ENCODE measurements around the gene LRRC56. TPM values are rescaled to one million over a fixed set of nuclear protein-coding genes. Genes with fewer than 3 reads are reported as not detected.

The LRRC56 gene, protein sequence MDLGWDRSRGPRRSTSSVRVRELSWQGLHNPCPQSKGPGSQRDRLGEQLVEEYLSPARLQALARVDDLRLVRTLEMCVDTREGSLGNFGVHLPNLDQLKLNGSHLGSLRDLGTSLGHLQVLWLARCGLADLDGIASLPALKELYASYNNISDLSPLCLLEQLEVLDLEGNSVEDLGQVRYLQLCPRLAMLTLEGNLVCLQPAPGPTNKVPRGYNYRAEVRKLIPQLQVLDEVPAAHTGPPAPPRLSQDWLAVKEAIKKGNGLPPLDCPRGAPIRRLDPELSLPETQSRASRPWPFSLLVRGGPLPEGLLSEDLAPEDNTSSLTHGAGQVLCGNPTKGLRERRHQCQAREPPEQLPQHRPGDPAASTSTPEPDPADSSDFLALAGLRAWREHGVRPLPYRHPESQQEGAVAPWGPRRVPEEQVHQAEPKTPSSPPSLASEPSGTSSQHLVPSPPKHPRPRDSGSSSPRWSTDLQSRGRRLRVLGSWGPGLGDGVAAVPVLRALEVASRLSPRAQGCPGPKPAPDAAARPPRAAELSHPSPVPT
- total RNA-seq = 1 to 10 TPM; 4.4 to 4.6 TPM
- polyA plus RNA-seq = 1 to 10 TPM in 1 of 2 donors, under 1 TPM in 1; 0.24 to 1.5 TPM

DNA sequence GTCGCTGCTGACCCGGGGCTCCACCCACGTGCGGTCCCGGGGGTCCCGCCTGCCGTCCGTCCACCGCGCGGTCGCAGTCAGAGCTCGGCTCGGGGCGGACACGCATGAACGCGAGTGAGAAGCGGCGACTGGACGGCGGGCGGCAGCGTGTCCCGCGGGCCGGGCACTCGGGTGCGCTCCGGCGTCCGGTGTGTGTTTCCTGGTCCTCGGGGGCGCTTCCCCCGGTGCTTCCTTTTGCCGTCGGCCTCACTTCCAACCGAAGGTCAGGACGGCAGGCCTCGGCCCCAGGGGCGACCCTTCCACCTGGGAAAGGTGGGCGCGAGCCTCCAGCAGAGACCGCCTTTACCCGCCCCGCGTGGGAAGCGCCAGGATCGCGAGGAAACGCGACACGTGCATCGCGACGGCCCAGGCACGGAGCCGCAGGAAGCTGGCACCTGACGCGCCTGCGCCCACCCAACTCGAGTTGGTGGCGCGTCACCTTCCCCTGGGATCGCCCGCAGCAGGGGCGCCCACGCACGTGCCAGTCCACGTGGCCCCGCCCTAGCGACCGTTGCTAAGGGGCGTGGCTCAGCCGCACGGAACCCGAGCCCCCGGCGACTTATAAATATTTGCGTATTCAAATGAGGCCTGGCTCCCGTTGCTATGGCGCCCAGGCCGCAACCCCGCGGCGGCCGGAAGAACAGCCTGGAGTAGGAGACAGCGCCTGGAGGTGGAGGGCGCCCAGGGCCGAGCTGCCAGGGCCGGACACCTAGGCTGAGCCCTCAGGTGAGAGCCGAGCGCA, at the start of gene LRRC56:
Gene LRRC56, plus strand, starts transcription at position 687 of the 781 bp plus-strand sequence. CDS start 3,158 bp downstream, outside the sequence.
- H3K27ac Mint-ChIP-seq = peak within 1 kb of the TSS; percentile 92 to 98 (median 97)
- Histone ChIP-seq H3K9me3 (ENCODE audit: control insufficient read depth in 1 of 2, low read length in 2 of 2) (no peaks in the 10 kb centered on the region), H3K4me3 (ENCODE audit: low read length in 2 of 2) (peak within 1 kb of the TSS; percentile 11 to 69), H3K27ac (ENCODE audit: low read depth, low read length) (peak within 1 kb of the TSS; percentile 65), H3K36me3 (ENCODE audit: insufficient read depth, low read length) (peaks cover 14% of the 10 kb centered on the region), H3K4me1 (ENCODE audit: insufficient read depth, low read length) (peaks cover 40% of the 10 kb centered on the region), H3K27me3 (ENCODE audit: insufficient read depth, low read length) (no peaks in the 10 kb centered on the region)
- H3K36me3 Mint-ChIP-seq = peaks cover 0 to 5% of the 10 kb centered on the region in 2 donors
- ChIA-PET CTCF (ENCODE audit: partially characterized antibody) (interaction anchor here (1.3 to 1.8 kb wide), 2 partner anchors 18 kb away, joined by 4 to 11 read pairs; no protein-coding TSS in a partner anchor), POLR2A (ENCODE audit: partially characterized antibody) (interaction anchor here (1.3 to 5.3 kb wide), 19 partner anchors 18 to 220 kb away, joined by 3 to 47 read pairs (median 7); partner anchors contain the start of genes DEAF1, IRF7, LMNTD2 and PHRF1)
- peaks cover 4 to 34% (median 16%) of the 10 kb centered on the region in 4 donors for H3K4me1 Mint-ChIP-seq
- intact Hi-C loops (cut with micrococcal nuclease) = loop anchor here (1.0 to 2.0 kb wide), 4 partner anchors 18 to 158 kb away; partner anchors contain the start of genes DEAF1, LMNTD2, RASSF7 and TMEM80
- peak within 1 kb of the TSS; percentile 90 to 98 (median 96) for H3K4me3 Mint-ChIP-seq
- no peaks in the 10 kb centered on the region for H3K9me3 Mint-ChIP-seq
- H3K27me3 Mint-ChIP-seq = no peaks in the 10 kb centered on the region
- peak; percentile 89 to 92 (median 90) for DNase-seq

DNA sequence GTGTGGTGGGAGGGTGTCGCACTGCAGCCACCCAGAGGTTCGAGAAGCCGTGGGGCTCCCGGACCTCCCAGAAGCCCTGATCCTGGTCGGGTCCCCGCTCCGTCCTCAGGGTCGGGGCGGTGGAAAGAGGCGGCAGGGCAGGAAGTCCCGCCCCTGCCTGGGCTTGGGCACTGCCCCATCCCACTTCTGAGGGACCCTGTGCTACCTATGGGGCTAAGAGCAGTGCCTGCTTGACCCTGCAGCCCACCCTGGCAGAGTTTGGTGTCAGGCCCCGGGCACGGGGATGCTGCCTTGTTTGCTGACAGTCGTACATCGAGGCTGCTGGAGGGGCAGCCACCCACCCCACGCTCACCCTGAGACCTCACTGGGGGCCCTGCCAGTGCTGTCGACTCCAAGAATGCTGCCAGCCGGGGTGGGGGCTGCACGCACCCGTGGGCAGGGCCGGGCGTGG, 49.7 kb upstream of the LRRC56 start:
- DNase-seq = no peak
- Mint-ChIP-seq H3K27me3 (no peaks in the 10 kb centered on the region), H3K4me1 (no peaks in the 10 kb centered on the region), H3K4me3 (no peak overlapping the region), H3K36me3 (peaks cover 0 to 6% of the 10 kb centered on the region in 2 donors), H3K9me3 (no peaks in the 10 kb centered on the region), H3K27ac (no peak overlapping the region)
- intact Hi-C loops (cut with micrococcal nuclease) = no loop called here
- no peaks in the 10 kb centered on the region for H3K9me3 ChIP-seq (ENCODE audit: control insufficient read depth in 1 of 2, low read length in 2 of 2)
- H3K36me3 ChIP-seq (ENCODE audit: insufficient read depth, low read length) = no peaks in the 10 kb centered on the region
- CTCF ChIA-PET (ENCODE audit: partially characterized antibody) = no interaction called here
- H3K27me3 ChIP-seq (ENCODE audit: insufficient read depth, low read length) = no peaks in the 10 kb centered on the region
- H3K4me3 ChIP-seq (ENCODE audit: low read length in 2 of 2) = no peak overlapping the region
- POLR2A ChIA-PET (ENCODE audit: partially characterized antibody) = no interaction called here
- no peaks in the 10 kb centered on the region for H3K4me1 ChIP-seq (ENCODE audit: insufficient read depth, low read length)
- H3K27ac ChIP-seq (ENCODE audit: low read depth, low read length) = no peak overlapping the region

DNA sequence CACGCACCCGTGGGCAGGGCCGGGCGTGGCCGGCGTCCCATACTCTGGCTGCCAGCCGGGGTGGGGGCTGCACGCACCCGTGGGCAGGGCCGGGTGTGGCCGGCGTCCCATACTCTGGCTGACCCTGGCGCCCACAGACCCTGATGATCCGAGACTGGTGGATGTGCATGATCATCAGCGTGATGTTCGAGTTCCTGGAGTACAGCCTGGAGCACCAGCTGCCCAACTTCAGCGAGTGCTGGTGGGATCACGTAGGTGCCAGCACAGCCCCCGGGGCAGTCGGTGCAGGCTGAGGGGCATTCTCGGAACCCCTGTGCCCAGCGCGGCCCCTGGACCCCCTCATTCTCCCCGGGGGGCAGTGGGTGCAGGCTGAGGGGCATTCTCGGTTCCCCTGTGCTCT, 49.3 kb upstream of the LRRC56 start:
- Mint-ChIP-seq H3K9me3 (no peaks in the 10 kb centered on the region), H3K36me3 (peaks cover 0 to 6% of the 10 kb centered on the region in 2 donors), H3K4me1 (no peaks in the 10 kb centered on the region), H3K4me3 (no peak overlapping the region), H3K27ac (no peak overlapping the region), H3K27me3 (no peaks in the 10 kb centered on the region)
- Histone ChIP-seq H3K4me3 (ENCODE audit: low read length in 2 of 2) (no peak overlapping the region), H3K9me3 (ENCODE audit: control insufficient read depth in 1 of 2, low read length in 2 of 2) (no peaks in the 10 kb centered on the region), H3K27ac (ENCODE audit: low read depth, low read length) (no peak overlapping the region), H3K27me3 (ENCODE audit: insufficient read depth, low read length) (no peaks in the 10 kb centered on the region), H3K36me3 (ENCODE audit: insufficient read depth, low read length) (no peaks in the 10 kb centered on the region), H3K4me1 (ENCODE audit: insufficient read depth, low read length) (no peaks in the 10 kb centered on the region)
- POLR2A ChIA-PET (ENCODE audit: partially characterized antibody) = no interaction called here
- intact Hi-C loops (cut with micrococcal nuclease) = no loop called here
- CTCF ChIA-PET (ENCODE audit: partially characterized antibody) = no interaction called here
- no peak for DNase-seq

DNA sequence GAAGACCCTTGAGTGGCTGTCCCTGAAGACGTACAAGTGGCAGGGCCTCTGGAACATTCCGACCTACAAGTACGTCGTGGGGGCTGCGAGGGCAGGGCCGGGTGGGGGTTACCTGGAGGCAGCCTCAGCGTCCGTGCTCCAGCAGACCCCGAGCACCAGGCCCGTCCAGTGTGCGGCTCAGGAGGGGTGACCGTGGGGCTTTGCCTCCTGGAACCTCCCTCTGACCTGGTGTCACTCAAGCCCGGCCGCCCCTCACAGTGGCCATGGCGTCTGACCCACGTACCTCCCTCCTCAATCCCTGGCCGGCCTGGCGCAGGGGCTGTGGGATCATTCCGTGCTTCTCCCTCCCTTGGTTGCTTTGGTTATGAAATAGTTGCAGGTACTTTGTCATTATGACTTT, 48.7 kb upstream of the LRRC56 start:
- Histone ChIP-seq H3K4me3 (ENCODE audit: low read length in 2 of 2) (no peak overlapping the region), H3K4me1 (ENCODE audit: insufficient read depth, low read length) (no peaks in the 10 kb centered on the region), H3K27ac (ENCODE audit: low read depth, low read length) (no peak overlapping the region), H3K27me3 (ENCODE audit: insufficient read depth, low read length) (no peaks in the 10 kb centered on the region), H3K9me3 (ENCODE audit: control insufficient read depth in 1 of 2, low read length in 2 of 2) (no peaks in the 10 kb centered on the region), H3K36me3 (ENCODE audit: insufficient read depth, low read length) (no peaks in the 10 kb centered on the region)
- ChIA-PET CTCF (ENCODE audit: partially characterized antibody) (interaction anchor here (0.7 kb wide), 1 partner anchor 30 kb away, joined by 3 read pairs; no protein-coding TSS in a partner anchor), POLR2A (ENCODE audit: partially characterized antibody) (interaction anchor here (1.0 kb wide), 1 partner anchor 18 kb away, joined by 3 read pairs; no protein-coding TSS in a partner anchor)
- Mint-ChIP-seq H3K27ac (no peak overlapping the region), H3K4me3 (no peak overlapping the region), H3K36me3 (peaks cover 0 to 6% of the 10 kb centered on the region in 2 donors), H3K4me1 (no peaks in the 10 kb centered on the region), H3K9me3 (no peaks in the 10 kb centered on the region), H3K27me3 (no peaks in the 10 kb centered on the region)
- DNase-seq = no peak
- intact Hi-C loops (cut with micrococcal nuclease) = no loop called here

DNA sequence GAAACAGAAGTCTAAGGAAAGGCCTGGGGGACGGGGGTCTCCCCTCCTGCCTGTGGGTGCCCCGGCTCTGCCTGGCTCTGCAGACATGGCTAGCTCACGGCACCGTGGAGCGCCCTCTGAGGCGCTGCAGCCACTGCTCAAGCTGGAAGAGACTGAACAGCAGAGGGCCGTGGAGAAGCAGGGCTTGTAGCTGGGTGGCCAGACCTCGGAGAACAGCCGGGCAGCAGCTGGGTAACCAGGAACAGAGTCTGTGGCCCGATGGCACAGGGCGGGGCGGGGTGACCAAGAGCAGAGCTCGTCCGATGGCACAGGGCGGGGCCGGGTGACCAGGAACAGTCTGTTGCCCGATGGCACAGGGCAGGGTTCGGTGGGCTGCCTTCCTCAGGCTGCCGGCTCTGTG, 48.3 kb upstream of the LRRC56 start:
- Histone ChIP-seq H3K27ac (ENCODE audit: low read depth, low read length) (no peak overlapping the region), H3K4me3 (ENCODE audit: low read length in 2 of 2) (no peak overlapping the region), H3K9me3 (ENCODE audit: control insufficient read depth in 1 of 2, low read length in 2 of 2) (no peaks in the 10 kb centered on the region), H3K4me1 (ENCODE audit: insufficient read depth, low read length) (no peaks in the 10 kb centered on the region), H3K27me3 (ENCODE audit: insufficient read depth, low read length) (no peaks in the 10 kb centered on the region), H3K36me3 (ENCODE audit: insufficient read depth, low read length) (no peaks in the 10 kb centered on the region)
- no peaks in the 10 kb centered on the region for H3K9me3 Mint-ChIP-seq
- ChIA-PET CTCF (ENCODE audit: partially characterized antibody) (interaction anchor here (0.7 kb wide), 1 partner anchor 29 kb away, joined by 3 read pairs; no protein-coding TSS in a partner anchor), POLR2A (ENCODE audit: partially characterized antibody) (interaction anchor here (1.0 kb wide), 1 partner anchor 18 kb away, joined by 3 read pairs; no protein-coding TSS in a partner anchor)
- H3K4me1 Mint-ChIP-seq = no peaks in the 10 kb centered on the region
- no peak overlapping the region for H3K27ac Mint-ChIP-seq
- H3K4me3 Mint-ChIP-seq = no peak overlapping the region
- DNase-seq = no peak
- H3K36me3 Mint-ChIP-seq = peaks cover 0 to 6% of the 10 kb centered on the region in 2 donors
- intact Hi-C loops (cut with micrococcal nuclease) = no loop called here
- H3K27me3 Mint-ChIP-seq = no peaks in the 10 kb centered on the region

DNA sequence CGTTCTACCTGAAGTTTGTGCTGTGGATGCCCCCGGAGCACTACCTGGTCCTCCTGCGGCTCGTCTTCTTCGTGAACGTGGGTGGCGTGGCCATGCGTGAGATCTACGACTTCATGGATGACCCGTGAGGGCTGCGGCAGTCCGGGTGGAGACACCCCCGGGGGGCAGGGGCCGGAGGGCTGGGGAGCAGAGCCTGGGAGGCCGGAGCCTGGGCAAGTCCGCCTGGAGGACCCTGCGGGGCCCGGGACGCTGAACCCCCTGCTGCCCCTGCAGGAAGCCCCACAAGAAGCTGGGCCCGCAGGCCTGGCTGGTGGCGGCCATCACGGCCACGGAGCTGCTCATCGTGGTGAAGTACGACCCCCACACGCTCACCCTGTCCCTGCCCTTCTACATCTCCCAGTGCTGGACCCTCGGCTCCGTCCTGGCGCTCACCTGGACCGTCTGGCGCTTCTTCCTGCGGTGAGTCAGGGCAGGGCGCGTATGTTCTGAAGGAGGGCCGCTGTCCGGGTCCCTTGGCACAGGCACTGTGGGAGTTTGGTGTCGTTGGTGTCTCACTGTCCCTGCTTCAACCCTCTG, 47.6 kb upstream of the LRRC56 start:
- Mint-ChIP-seq H3K4me1 (no peaks in the 10 kb centered on the region), H3K27ac (no peak overlapping the region), H3K27me3 (no peaks in the 10 kb centered on the region), H3K4me3 (no peak overlapping the region), H3K36me3 (peaks cover 4 to 9% of the 10 kb centered on the region in 2 donors), H3K9me3 (no peaks in the 10 kb centered on the region)
- Histone ChIP-seq H3K9me3 (ENCODE audit: control insufficient read depth in 1 of 2, low read length in 2 of 2) (no peaks in the 10 kb centered on the region), H3K27ac (ENCODE audit: low read depth, low read length) (no peak overlapping the region), H3K4me1 (ENCODE audit: insufficient read depth, low read length) (no peaks in the 10 kb centered on the region), H3K36me3 (ENCODE audit: insufficient read depth, low read length) (no peaks in the 10 kb centered on the region), H3K4me3 (ENCODE audit: low read length in 2 of 2) (no peak overlapping the region), H3K27me3 (ENCODE audit: insufficient read depth, low read length) (no peaks in the 10 kb centered on the region)
- intact Hi-C loops (cut with micrococcal nuclease) = no loop called here
- POLR2A ChIA-PET (ENCODE audit: partially characterized antibody) = no interaction called here
- no peak for DNase-seq
- CTCF ChIA-PET (ENCODE audit: partially characterized antibody) = no interaction called here

Measured in CD4-positive, alpha-beta memory T cell (primary cell).